ENCODE measurements around the gene NKTR. TPM values are rescaled to one million over a fixed set of nuclear protein-coding genes. Genes with fewer than 3 reads are reported as not detected.

NKTR gene
- total RNA-seq, 1 donor = 80.3 TPM

DNA sequence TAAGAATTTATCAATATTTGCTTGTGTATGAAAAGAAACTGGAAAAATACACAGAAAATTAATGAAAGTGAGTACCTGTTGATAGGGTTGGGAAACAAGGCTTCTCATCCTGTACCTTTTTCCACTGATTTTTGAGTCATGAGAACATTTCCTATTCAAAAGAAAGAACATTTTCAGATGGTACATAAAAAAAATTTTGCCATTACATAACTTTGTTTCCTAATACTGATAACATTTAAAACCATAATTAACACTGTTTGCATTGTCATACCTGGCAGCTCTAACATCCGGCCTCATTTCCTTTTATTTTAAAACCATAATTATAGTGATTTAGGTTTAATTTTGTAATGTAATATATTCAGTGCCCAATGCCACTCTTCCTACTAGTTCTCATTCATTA, 11.7 kb downstream of the NKTR start:
- no peak overlapping the region for H3K27ac ChIP-seq (ENCODE audit: low read depth, low read length)
- TF ChIP-seq, protein P1, sequence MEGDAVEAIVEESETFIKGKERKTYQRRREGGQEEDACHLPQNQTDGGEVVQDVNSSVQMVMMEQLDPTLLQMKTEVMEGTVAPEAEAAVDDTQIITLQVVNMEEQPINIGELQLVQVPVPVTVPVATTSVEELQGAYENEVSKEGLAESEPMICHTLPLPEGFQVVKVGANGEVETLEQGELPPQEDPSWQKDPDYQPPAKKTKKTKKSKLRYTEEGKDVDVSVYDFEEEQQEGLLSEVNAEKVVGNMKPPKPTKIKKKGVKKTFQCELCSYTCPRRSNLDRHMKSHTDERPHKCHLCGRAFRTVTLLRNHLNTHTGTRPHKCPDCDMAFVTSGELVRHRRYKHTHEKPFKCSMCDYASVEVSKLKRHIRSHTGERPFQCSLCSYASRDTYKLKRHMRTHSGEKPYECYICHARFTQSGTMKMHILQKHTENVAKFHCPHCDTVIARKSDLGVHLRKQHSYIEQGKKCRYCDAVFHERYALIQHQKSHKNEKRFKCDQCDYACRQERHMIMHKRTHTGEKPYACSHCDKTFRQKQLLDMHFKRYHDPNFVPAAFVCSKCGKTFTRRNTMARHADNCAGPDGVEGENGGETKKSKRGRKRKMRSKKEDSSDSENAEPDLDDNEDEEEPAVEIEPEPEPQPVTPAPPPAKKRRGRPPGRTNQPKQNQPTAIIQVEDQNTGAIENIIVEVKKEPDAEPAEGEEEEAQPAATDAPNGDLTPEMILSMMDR (IDR thresholded peaks at IDR 0.05; ENCODE audit: extremely low read depth, low read depth, low read length) = no peak
- H3K9me3 ChIP-seq (ENCODE audit: low read depth, low read length) = no peaks in the 10 kb centered on the region
- H3K27me3 ChIP-seq (ENCODE audit: insufficient read depth, low read length) = no peaks in the 10 kb centered on the region
- no peak overlapping the region for H2AFZ ChIP-seq (ENCODE audit: low read length)
- H3K36me3 ChIP-seq (ENCODE audit: insufficient read depth, low read length) = peaks cover 12% of the 10 kb centered on the region
- H4K20me1 ChIP-seq (ENCODE audit: insufficient read depth, low read length) = peaks cover 33% of the 10 kb centered on the region
- no peak for DNase-seq (ENCODE audit: insufficient read length, low spot score, missing footprints)
- peaks cover 98% of the 10 kb centered on the region for H3K79me2 ChIP-seq (ENCODE audit: insufficient read depth, low read length)
- no peak overlapping the region for H3K4me2 ChIP-seq (ENCODE audit: insufficient read depth, low read length)
- H3K4me1 ChIP-seq (ENCODE audit: insufficient read depth, low read length) = no peaks in the 10 kb centered on the region
- H3K4me3 ChIP-seq (ENCODE audit: insufficient read depth, low read length) = no peak overlapping the region

DNA sequence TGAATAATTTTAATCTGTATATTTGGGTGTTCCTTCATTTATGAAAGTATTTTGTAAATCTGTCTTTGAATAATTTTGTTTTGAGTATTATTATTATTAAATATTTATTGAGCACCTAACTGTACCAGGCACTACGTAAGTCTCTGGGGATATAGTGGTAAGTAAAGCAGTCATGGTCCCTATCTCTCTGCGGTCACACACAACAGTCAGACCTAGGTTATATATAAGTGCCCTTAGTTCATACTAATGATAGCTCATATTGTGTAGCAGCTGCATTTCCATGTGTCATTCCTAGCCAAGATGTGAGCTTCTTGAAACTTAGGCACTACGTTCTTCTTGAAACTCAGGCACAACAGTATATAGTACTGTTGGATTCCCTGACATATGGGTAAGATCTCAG, 12.4 kb downstream of the NKTR start:
- Histone ChIP-seq H3K79me2 (ENCODE audit: insufficient read depth, low read length) (peaks cover 94% of the 10 kb centered on the region), H3K4me3 (ENCODE audit: insufficient read depth, low read length) (no peak overlapping the region), H4K20me1 (ENCODE audit: insufficient read depth, low read length) (peaks cover 31% of the 10 kb centered on the region), H2AFZ (ENCODE audit: low read length) (no peak overlapping the region), H3K4me1 (ENCODE audit: insufficient read depth, low read length) (no peaks in the 10 kb centered on the region), H3K36me3 (ENCODE audit: insufficient read depth, low read length) (peaks cover 11% of the 10 kb centered on the region), H3K27ac (ENCODE audit: low read depth, low read length) (no peak overlapping the region), H3K27me3 (ENCODE audit: insufficient read depth, low read length) (no peaks in the 10 kb centered on the region), H3K9me3 (ENCODE audit: low read depth, low read length) (no peaks in the 10 kb centered on the region), H3K4me2 (ENCODE audit: insufficient read depth, low read length) (no peak overlapping the region)
- DNase-seq (ENCODE audit: insufficient read length, low spot score, missing footprints) = no peak
- TF ChIP-seq, protein P1 (IDR thresholded peaks at IDR 0.05; ENCODE audit: extremely low read depth, low read depth, low read length) = no peak

DNA sequence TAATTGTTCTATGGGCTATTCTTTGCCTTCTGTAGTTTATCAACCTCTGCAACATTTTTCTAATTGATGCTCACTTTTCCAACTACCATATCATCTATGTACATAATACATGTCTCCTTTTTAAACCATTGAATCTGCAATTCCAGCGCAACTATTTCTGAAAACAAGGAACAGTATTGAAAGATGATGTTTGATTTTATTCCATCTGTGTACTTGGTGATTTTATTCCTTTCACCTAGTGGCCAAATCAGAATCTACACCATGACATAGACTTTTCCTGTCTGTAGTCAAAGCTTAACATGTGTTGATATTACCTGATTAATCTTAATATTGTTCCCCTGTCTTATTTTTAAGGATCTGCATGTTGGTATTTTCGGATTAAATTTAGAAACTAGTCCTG, 13.0 kb downstream of the NKTR start:
- no peaks in the 10 kb centered on the region for H3K4me1 ChIP-seq (ENCODE audit: insufficient read depth, low read length)
- TF ChIP-seq, protein P1 (IDR thresholded peaks at IDR 0.05; ENCODE audit: extremely low read depth, low read depth, low read length) = peak; percentile 50
- H3K36me3 ChIP-seq (ENCODE audit: insufficient read depth, low read length) = peaks cover 8% of the 10 kb centered on the region
- peaks cover 25% of the 10 kb centered on the region for H4K20me1 ChIP-seq (ENCODE audit: insufficient read depth, low read length)
- peaks cover 88% of the 10 kb centered on the region for H3K79me2 ChIP-seq (ENCODE audit: insufficient read depth, low read length)
- H3K4me3 ChIP-seq (ENCODE audit: insufficient read depth, low read length) = no peak overlapping the region
- DNase-seq (ENCODE audit: insufficient read length, low spot score, missing footprints) = peak; percentile 76
- no peaks in the 10 kb centered on the region for H3K27me3 ChIP-seq (ENCODE audit: insufficient read depth, low read length)
- H3K4me2 ChIP-seq (ENCODE audit: insufficient read depth, low read length) = no peak overlapping the region
- H3K27ac ChIP-seq (ENCODE audit: low read depth, low read length) = no peak overlapping the region
- H3K9me3 ChIP-seq (ENCODE audit: low read depth, low read length) = no peaks in the 10 kb centered on the region
- H2AFZ ChIP-seq (ENCODE audit: low read length) = no peak overlapping the region

DNA sequence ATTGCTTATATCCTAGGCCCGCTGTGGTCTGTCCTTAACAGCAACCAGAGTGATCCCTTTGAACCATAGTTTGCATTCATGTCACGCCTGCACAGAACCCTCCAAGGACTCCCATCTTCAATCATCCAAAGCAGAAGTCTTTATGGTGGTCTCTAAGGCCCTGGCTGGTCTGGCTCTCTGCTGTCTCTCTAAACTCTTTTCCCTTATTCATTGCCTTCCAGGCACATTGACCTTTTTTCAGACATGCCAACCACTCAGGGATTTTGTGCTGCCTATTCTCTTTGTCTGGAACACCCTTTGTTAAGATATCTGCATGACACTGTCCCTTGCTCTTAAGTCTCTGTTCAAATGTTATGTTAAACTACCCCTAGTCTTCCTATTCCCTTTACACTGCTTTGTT, 31.1 kb downstream of the NKTR start:
- peaks cover 72% of the 10 kb centered on the region for H3K36me3 ChIP-seq (ENCODE audit: insufficient read depth, low read length)
- H2AFZ ChIP-seq (ENCODE audit: low read length) = no peak overlapping the region
- H3K4me2 ChIP-seq (ENCODE audit: insufficient read depth, low read length) = no peak overlapping the region
- H3K27me3 ChIP-seq (ENCODE audit: insufficient read depth, low read length) = no peaks in the 10 kb centered on the region
- no peaks in the 10 kb centered on the region for H3K9me3 ChIP-seq (ENCODE audit: low read depth, low read length)
- no peaks in the 10 kb centered on the region for H3K4me1 ChIP-seq (ENCODE audit: insufficient read depth, low read length)
- TF ChIP-seq, protein P1 (IDR thresholded peaks at IDR 0.05; ENCODE audit: extremely low read depth, low read depth, low read length) = no peak
- H3K79me2 ChIP-seq (ENCODE audit: insufficient read depth, low read length) = peaks cover 14% of the 10 kb centered on the region
- no peak for DNase-seq (ENCODE audit: insufficient read length, low spot score, missing footprints)
- peaks cover 12% of the 10 kb centered on the region for H4K20me1 ChIP-seq (ENCODE audit: insufficient read depth, low read length)
- no peak overlapping the region for H3K27ac ChIP-seq (ENCODE audit: low read depth, low read length)
- no peak overlapping the region for H3K4me3 ChIP-seq (ENCODE audit: insufficient read depth, low read length)
